ENCODE measurements around the gene CBARP. TPM values are rescaled to one million over a fixed set of nuclear protein-coding genes. Genes with fewer than 3 reads are reported as not detected.

CBARP gene
- total RNA-seq, 1 donor from 2014 or later = 74.7 TPM

DNA sequence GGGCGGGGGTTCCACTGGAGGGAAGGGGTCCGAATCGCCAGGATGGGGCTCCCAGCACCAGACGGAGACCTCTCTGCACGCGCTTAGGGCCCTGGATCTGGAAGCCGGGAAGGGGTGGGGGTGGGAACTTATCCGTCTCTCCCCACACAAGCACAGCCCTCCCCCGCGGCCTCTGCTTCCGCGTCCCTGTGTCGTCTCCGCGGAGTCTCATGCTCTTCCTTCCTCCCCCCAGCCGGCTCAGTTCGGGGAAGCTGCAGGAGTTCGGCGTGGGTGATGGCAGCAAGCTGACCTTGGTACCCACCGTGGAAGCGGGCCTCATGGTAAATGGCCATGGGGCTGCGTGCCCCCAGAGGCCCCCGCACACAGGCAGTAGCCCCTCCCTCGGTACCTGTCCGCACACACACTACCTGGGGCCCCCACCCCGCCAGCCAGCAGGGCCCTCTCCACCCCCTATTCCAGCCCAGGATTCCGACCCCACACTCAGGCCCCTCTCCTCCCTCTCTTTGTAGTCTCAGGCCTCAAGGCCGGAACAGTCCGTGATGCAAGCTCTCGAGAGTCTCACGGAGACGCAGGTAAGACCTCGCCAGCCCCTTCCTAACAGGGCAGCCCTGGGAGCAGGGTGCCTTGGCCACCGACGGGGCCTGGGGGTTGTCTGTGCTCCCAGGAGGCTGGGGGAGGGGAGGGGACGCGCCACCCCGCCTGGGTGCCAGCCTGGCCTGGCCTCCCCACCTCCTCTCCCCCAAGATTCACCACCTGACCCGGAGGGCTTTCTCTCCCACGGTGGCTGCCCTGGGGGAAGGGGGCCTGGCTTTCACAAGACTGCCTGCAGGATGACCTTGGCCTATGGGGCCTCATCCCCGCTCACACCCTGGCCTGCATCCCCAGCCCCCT lies 13.8 kb upstream of the CBARP start:
- no peak for DNase-seq
- Mint-ChIP-seq H3K4me1 (ENCODE audit: low read depth, unreplicated experiment) (peaks cover 6% of the 10 kb centered on the region), H3K36me3 (ENCODE audit: unreplicated experiment) (no peaks in the 10 kb centered on the region), H3K4me3 (ENCODE audit: unreplicated experiment) (peak overlapping the region; percentile 94), H3K27ac (ENCODE audit: unreplicated experiment) (peak overlapping the region; percentile 94), H3K9me3 (ENCODE audit: unreplicated experiment) (peaks cover 18% of the 10 kb centered on the region), H3K27me3 (ENCODE audit: unreplicated experiment) (peaks cover 10% of the 10 kb centered on the region)
- TF ChIP-seq, protein P1, sequence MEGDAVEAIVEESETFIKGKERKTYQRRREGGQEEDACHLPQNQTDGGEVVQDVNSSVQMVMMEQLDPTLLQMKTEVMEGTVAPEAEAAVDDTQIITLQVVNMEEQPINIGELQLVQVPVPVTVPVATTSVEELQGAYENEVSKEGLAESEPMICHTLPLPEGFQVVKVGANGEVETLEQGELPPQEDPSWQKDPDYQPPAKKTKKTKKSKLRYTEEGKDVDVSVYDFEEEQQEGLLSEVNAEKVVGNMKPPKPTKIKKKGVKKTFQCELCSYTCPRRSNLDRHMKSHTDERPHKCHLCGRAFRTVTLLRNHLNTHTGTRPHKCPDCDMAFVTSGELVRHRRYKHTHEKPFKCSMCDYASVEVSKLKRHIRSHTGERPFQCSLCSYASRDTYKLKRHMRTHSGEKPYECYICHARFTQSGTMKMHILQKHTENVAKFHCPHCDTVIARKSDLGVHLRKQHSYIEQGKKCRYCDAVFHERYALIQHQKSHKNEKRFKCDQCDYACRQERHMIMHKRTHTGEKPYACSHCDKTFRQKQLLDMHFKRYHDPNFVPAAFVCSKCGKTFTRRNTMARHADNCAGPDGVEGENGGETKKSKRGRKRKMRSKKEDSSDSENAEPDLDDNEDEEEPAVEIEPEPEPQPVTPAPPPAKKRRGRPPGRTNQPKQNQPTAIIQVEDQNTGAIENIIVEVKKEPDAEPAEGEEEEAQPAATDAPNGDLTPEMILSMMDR (IDR thresholded peaks at IDR 0.05; ENCODE audit: partially characterized antibody, unreplicated experiment) = no peak

DNA sequence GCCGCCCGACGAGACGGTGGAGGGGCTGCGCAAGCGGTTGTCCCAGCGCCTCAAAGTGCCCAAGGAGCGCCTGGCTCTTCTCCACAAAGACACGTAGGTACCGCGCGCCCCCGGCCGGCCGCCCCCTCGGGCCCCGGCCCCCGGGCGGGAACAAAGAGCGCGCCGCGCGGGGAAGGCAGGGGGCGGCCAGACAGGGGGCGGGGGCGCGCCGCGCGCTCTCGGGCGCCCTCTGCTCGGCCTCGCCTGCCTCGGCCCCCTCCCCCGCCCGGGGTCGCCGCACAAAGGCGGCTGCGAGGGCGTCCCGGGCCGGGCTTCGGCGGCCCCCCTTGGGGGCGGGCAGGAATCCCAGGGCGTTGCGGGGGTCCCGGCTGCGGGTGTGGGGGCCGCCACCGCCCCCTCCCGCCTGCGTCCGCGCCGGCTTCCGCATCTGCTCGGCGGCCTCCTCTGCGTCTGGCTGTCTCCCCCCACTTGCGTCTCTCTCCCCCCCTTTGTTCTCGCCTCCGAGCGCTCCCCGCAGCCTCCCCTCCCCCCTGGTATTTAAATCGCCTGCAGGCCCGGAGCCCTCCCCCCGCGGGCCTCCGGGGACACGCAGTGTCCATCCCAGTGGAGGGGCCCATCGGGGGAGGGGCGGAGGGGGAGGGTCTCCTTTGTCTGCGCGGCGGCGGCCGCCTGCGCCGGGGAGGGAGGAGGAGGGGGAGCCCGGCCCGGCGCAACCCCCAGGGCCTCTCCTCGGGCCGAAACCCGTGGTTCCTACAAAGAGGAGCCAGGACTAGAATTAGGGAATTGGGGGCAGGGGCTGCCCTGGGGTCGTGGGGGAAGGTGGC lies 12.8 kb upstream of the CBARP start:
- peak; percentile 95 for DNase-seq
- Mint-ChIP-seq H3K27me3 (ENCODE audit: unreplicated experiment) (peaks cover 10% of the 10 kb centered on the region), H3K4me1 (ENCODE audit: low read depth, unreplicated experiment) (peaks cover 8% of the 10 kb centered on the region), H3K27ac (ENCODE audit: unreplicated experiment) (peak overlapping the region; percentile 94), H3K4me3 (ENCODE audit: unreplicated experiment) (peak overlapping the region; percentile 94), H3K9me3 (ENCODE audit: unreplicated experiment) (peaks cover 12% of the 10 kb centered on the region), H3K36me3 (ENCODE audit: unreplicated experiment) (no peaks in the 10 kb centered on the region)
- TF ChIP-seq, protein P1 (IDR thresholded peaks at IDR 0.05; ENCODE audit: partially characterized antibody, unreplicated experiment) = no peak

DNA sequence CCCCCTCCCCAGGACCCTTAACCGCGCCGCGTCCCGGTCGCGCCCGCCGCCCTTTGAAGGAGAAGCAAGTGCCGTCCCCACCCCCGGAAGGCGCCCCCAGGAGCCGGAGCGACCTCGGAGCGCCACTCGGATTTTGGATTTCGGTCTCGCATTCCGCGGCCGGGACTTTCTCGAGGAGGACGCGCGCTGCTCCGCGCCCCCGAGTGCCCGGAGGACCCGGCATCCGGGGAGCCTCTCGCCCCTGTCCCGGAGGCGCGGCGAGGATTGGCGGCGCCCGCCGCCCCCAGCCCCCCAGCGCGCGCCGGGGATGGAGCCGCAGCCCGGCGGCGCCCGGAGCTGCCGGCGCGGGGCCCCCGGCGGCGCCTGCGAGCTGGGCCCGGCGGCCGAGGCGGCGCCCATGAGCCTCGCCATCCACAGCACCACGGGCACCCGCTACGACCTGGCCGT lies 12.2 kb upstream of the CBARP start:
- H3K4me3 Mint-ChIP-seq (ENCODE audit: unreplicated experiment) = no peak overlapping the region
- TF ChIP-seq, protein P1 (IDR thresholded peaks at IDR 0.05; ENCODE audit: partially characterized antibody, unreplicated experiment) = no peak
- H3K9me3 Mint-ChIP-seq (ENCODE audit: unreplicated experiment) = peaks cover 12% of the 10 kb centered on the region
- H3K27me3 Mint-ChIP-seq (ENCODE audit: unreplicated experiment) = peaks cover 9% of the 10 kb centered on the region
- H3K27ac Mint-ChIP-seq (ENCODE audit: unreplicated experiment) = peak overlapping the region; percentile 88
- DNase-seq = no peak
- peaks cover 8% of the 10 kb centered on the region for H3K4me1 Mint-ChIP-seq (ENCODE audit: low read depth, unreplicated experiment)
- no peaks in the 10 kb centered on the region for H3K36me3 Mint-ChIP-seq (ENCODE audit: unreplicated experiment)

DNA sequence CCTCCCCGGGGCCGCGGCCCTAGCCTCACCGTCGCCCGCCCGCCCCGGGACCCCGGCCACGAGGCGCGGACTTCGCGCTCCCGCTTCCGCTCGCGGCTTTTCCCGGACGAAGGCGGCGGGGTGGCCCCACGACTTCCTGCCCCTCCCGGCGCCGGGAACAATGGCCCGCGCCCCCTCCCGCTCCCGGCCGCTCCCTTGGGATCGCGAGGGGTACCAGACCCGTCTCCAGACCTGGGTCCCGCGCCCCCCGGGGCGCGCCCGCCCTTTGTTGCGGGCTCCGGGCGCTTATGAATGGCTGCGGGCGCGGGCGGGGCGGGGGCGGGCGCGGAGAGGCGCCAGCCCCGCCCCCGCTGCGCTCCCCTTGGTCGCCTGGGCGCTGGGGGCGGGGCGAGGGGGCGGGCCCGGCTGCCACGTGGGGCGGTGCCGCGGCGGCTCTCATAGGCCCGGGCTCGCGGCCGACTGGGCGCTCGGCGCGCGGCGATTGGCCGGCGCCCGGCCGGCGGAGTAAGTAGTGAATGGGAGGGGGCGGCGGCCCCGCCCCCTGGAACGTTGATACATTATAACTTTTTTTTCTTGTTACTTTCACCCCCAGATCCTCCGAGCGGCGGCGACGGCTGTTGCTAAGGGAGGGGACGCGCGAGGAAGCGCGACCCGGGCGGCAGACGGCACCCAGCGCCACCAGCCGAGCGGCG lies 11.6 kb upstream of the CBARP start:
- H3K4me3 Mint-ChIP-seq (ENCODE audit: unreplicated experiment) = peak overlapping the region; percentile 87
- peaks cover 3% of the 10 kb centered on the region for H3K27me3 Mint-ChIP-seq (ENCODE audit: unreplicated experiment)
- peaks cover 4% of the 10 kb centered on the region for H3K4me1 Mint-ChIP-seq (ENCODE audit: low read depth, unreplicated experiment)

More for the DNA sequence above, 11.6 kb upstream of the CBARP start:
- peak; percentile 97 for DNase-seq
- Mint-ChIP-seq H3K9me3 (ENCODE audit: unreplicated experiment) (peaks cover 8% of the 10 kb centered on the region), H3K27ac (ENCODE audit: unreplicated experiment) (peak overlapping the region; percentile 88), H3K36me3 (ENCODE audit: unreplicated experiment) (no peaks in the 10 kb centered on the region)
- TF ChIP-seq, protein P1 (IDR thresholded peaks at IDR 0.05; ENCODE audit: partially characterized antibody, unreplicated experiment) = no peak

Data from glutamatergic neuron (in vitro differentiated cells).